BLaER1 (cell line): ENCODE results near the gene DDX31.

Experiments
- H3K27ac ChIP-seq: shearing (Covaris generic); formaldehyde crosslinking; 2 replicates; pipeline ENCODE4 v1.8.1; 2022
- H3K27me3 ChIP-seq: shearing (Covaris generic); formaldehyde crosslinking; 2 replicates; pipeline ENCODE4 v1.8.1; 2022
- H3K36me3 ChIP-seq: shearing (Covaris generic); formaldehyde crosslinking; 2 replicates; pipeline ENCODE4 v1.8.1; 2022
- H3K4me1 ChIP-seq: shearing (Covaris generic); formaldehyde crosslinking; 2 replicates; pipeline ENCODE4 v1.8.1; 2022
- H3K4me2 ChIP-seq: shearing (Covaris generic); formaldehyde crosslinking; 2 replicates; pipeline ENCODE4 v1.8.1; 2022
- H3K4me3 ChIP-seq: shearing (Covaris generic); formaldehyde crosslinking; 2 replicates; pipeline ENCODE4 v1.8.1; 2022
- H3K9ac ChIP-seq: shearing (Covaris generic); formaldehyde crosslinking; 2 replicates; pipeline ENCODE4 v1.8.1; 2022
- H3K9me3 ChIP-seq: shearing (Covaris generic); formaldehyde crosslinking; 2 replicates; pipeline ENCODE4 v1.8.1; 2022
- H4K20me1 ChIP-seq: shearing (Covaris generic); formaldehyde crosslinking; 2 replicates; pipeline ENCODE4 v1.8.1; 2022
- Cebpa-rat ChIP-seq: shearing (Covaris generic); IDR thresholded peaks from 2 replicates; pipeline ENCODE4 v1.8.1; 2022

DDX31 gene

DNA sequence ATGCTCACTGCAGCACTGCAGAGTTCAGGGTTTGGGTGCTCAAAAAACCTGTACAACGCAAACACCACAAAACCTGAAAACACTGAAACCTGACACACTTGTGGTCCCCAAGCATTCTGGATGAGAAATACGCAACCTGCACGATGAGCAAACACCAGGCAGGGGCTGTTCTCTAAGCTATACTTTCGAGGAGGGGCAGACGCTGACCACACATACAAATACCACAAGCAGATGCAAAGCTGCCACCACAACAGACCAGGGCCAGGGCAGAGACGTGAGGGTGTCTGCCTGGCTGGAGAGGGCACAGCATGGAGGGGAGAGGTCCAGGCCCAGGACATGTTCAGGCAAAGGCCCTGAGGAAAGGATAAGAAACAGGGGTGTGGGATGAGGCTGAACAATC, 64.4 kb downstream of the DDX31 start:
- peaks cover 28% of the 10 kb centered on the region for H3K4me1 ChIP-seq
- H4K20me1 ChIP-seq, result peaks cover 31% of the 10 kb centered on the region; the same call in 1 of the 2 replicates
- H3K27me3 ChIP-seq, result no peaks in the 10 kb centered on the region
- TF ChIP-seq Cebpa-rat, result no peak
- H3K4me2 ChIP-seq, result no peak overlapping the region
- no peak overlapping the region for H3K27ac ChIP-seq
- no peak overlapping the region for H3K4me3 ChIP-seq
- H3K9me3 ChIP-seq, result no peaks in the 10 kb centered on the region
- no peak overlapping the region for H3K9ac ChIP-seq
- peaks cover 85% of the 10 kb centered on the region for H3K36me3 ChIP-seq

DNA sequence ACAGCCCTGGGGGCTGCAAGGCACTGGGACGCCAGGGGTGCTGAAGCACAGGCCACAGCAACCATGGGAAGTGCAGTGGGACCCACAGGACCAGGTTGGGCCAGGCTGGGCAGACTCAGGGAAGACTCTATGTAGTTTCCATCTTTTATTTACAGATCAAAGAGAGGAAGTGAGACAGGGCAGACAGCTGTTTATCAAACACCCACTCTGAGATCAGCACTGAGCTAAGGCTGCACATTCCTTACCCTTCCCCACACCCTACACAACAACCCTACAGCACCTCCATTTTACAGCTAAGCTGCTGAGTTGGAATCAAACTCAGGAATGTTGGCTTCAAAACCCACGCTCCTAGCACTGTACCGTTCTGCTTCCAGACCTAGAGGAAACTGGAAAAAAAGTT, 67.6 kb downstream of the DDX31 start:
- H3K27me3 ChIP-seq, result no peaks in the 10 kb centered on the region
- no peak overlapping the region for H3K27ac ChIP-seq
- H3K4me3 ChIP-seq, result no peak overlapping the region
- no peak for TF ChIP-seq Cebpa-rat
- no peak overlapping the region for H3K9ac ChIP-seq
- no peaks in the 10 kb centered on the region for H3K9me3 ChIP-seq
- H3K36me3 ChIP-seq, result peaks cover 63% of the 10 kb centered on the region
- peaks cover 54% of the 10 kb centered on the region for H3K4me1 ChIP-seq
- H4K20me1 ChIP-seq, result peaks cover 43% of the 10 kb centered on the region
- H3K4me2 ChIP-seq, result peak overlapping the region; percentile 53

DNA sequence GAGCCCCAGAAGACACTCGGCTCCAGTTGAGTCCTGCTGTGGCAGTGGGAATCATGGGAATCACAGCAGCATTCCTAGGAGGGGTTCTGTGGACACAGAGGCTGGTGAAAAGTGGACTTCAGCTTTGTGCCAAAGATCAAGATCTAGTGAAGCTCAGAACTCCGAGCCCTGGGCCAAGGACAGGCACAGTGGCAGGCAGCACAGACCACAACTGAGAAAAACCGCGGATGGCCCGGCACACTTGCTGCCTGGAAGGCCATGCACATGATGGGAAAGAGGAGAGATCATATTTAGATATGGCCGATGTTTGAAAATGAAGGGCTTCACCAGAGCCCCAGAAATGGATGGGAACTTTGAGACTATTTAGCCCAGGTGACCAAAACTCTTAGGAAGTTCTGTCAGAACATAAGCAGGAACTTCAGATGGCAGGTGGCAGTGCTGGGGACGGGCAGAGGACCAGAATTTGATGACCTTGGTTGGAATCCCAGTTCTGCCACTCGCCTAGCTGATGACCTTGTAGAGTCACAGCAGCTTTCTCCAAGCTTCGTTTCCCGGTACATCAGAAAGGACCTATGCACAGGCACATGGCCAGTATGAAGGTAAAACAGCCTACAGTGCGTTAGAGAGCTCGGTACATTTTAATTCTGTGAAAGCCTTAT, 69.3 kb downstream of the DDX31 start:
- Histone ChIP-seq H3K9ac (no peak overlapping the region), H3K4me1 (peaks cover 69% of the 10 kb centered on the region), H3K27ac (no peak overlapping the region), H3K4me2 (no peak overlapping the region), H3K36me3 (peaks cover 51% of the 10 kb centered on the region), H3K4me3 (no peak overlapping the region), H4K20me1 (peaks cover 55% of the 10 kb centered on the region), H3K9me3 (no peaks in the 10 kb centered on the region), H3K27me3 (no peaks in the 10 kb centered on the region)
- TF ChIP-seq Cebpa-rat, result no peak

DNA sequence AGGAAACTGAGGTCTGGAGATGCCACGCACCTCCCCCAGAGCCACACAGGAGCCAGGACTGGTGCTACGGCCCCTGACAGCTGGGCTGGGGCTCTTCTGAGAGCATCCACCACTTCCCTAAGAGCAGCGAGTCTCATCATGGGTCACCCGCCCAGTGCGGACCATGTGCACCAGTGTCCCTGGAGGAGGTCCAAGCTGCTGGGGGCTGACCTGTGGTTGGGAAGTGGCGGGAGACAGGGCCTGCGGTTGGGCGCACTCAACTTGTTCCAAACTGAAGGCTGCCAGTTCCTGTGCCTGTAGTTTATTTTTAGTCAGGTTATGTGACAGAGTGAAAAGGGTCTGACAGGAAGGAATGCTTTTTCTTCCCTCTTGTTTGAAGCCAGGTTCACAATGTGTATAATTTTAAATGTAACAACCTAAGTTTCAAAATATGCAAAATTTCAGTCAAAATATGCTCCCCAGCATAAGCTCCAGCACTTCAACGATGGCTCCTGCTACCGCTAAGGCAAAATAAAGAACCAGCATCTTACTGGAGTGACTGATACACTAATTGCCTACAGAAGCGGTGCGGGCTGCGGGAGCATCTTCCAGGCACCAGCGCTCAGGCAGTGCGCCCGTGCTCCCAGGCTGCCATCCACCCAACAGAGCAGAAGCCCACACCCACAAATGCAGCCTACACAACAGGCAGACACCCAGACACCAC, 72.6 kb downstream of the DDX31 start:
- TF ChIP-seq Cebpa-rat, result no peak
- peak overlapping the region; percentile 78 for H3K4me2 ChIP-seq
- peaks cover 55% of the 10 kb centered on the region for H3K36me3 ChIP-seq
- H3K4me1 ChIP-seq, result peaks cover 47% of the 10 kb centered on the region
- H3K27ac ChIP-seq, result peak overlapping the region; percentile 51
- H3K9ac ChIP-seq, result no peak overlapping the region; the same call in 1 of the 2 replicates
- peak overlapping the region; percentile 45; the same call in 1 of the 2 replicates for H3K4me3 ChIP-seq
- peaks cover 64% of the 10 kb centered on the region for H4K20me1 ChIP-seq
- H3K27me3 ChIP-seq, result peaks cover 11% of the 10 kb centered on the region
- no peaks in the 10 kb centered on the region for H3K9me3 ChIP-seq

DNA sequence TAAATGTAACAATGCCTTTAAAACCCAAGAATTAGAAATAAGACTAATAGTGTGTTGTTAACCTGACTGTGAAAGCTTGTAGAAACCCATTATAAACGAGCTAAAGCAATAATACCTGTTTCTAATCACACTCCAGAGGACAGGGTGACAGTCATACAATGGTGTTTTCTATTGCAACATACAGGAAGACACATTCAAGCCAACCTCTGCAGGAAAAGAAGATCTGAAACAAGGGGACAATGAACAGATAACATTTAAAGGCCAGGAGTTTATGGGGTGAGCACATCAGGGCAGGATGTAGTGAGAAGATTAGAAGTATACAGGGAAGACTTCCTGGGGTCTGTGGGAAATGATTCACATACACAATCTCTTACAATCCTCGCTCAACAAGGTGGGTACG, 73.6 kb downstream of the DDX31 start:
- Histone ChIP-seq H3K4me1 (peaks cover 41% of the 10 kb centered on the region), H3K9ac (no peak overlapping the region)
- TF ChIP-seq Cebpa-rat, result peak; percentile 31; the same call in 1 of the 2 replicates

DNA sequence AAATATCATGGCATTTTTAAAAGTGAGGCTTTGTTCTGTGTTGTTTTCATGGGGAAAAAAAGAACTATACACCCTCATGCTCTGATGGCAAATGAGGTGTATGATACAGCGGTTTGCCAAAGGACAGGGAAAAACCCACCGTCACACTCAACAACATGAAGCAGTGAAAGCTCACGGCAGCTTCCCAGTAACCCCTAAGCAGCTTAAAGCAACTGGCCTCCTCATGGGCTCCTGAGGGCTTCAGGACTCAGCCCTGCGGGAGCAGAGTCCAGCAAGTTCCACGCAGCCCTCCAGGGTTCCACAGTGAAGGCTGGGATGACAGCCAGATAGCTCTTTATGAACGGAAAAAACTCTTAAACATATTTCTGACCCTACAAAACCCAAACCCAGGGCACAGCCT, 74.5 kb downstream of the DDX31 start:
- H3K4me2 ChIP-seq, result no peak overlapping the region
- peaks cover 30% of the 10 kb centered on the region for H3K27me3 ChIP-seq
- TF ChIP-seq Cebpa-rat, result no peak
- H3K27ac ChIP-seq, result no peak overlapping the region
- peaks cover 41% of the 10 kb centered on the region for H3K4me1 ChIP-seq
- H3K9me3 ChIP-seq, result no peaks in the 10 kb centered on the region
- H4K20me1 ChIP-seq, result peaks cover 78% of the 10 kb centered on the region
- H3K4me3 ChIP-seq, result no peak overlapping the region
- H3K9ac ChIP-seq, result no peak overlapping the region
- H3K36me3 ChIP-seq, result peaks cover 38% of the 10 kb centered on the region

More for the DNA sequence above, 73.6 kb downstream of the DDX31 start:
- Histone ChIP-seq H4K20me1 (peaks cover 69% of the 10 kb centered on the region), H3K4me3 (no peak overlapping the region), H3K27ac (peak overlapping the region; percentile 51; the same call in 1 of the 2 replicates), H3K27me3 (peaks cover 21% of the 10 kb centered on the region), H3K36me3 (peaks cover 47% of the 10 kb centered on the region), H3K9me3 (no peaks in the 10 kb centered on the region), H3K4me2 (peak overlapping the region; percentile 78)

DNA sequence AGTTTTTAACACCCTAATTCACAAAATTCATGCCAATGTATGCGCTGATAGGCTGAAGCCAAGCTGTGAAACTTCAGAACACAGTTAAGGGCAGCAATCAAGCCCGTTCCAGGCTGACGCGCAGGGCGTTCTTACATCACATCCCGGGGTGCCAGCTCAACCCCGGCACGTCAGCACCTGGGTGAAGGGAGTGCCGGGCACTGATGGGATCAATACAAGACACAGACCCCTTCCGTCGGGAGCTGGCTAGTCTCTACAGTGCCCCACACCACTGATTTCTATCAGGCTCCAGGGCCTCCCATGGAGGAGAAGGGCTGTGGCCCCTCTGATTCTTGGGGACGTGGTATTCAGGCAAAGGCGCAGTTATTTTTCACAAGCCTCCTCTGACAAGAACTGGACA, 75.4 kb downstream of the DDX31 start:
- H3K4me1 ChIP-seq, result peaks cover 37% of the 10 kb centered on the region
- no peak overlapping the region for H3K9ac ChIP-seq
- TF ChIP-seq Cebpa-rat, result no peak
- H3K4me3 ChIP-seq, result no peak overlapping the region
- peaks cover 39% of the 10 kb centered on the region for H3K27me3 ChIP-seq
- H3K27ac ChIP-seq, result no peak overlapping the region
- H4K20me1 ChIP-seq, result peaks cover 86% of the 10 kb centered on the region
- H3K4me2 ChIP-seq, result no peak overlapping the region
- H3K9me3 ChIP-seq, result no peaks in the 10 kb centered on the region
- H3K36me3 ChIP-seq, result peaks cover 29% of the 10 kb centered on the region

DNA sequence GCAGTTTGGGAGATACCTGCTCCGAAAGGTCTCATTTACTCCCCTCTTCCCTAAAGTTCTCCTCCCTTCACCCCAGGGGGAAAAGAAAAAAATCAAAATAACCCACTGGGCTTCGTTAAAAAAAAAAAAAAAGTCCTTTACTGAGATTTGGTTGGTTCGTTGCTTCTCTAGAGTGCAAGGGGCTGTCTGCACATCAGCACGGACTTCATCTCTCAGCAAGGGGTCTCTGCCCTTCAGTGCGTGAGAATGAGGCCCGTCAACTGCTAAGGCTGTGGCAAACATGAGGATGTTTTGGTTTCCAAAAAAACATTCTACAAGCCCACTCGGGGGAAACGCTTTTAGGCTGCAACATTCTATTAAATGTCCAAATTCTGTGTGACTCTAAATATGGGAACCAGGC, 77.3 kb downstream of the DDX31 start:
- Histone ChIP-seq H3K27ac (no peak overlapping the region), H3K4me1 (peaks cover 18% of the 10 kb centered on the region), H3K27me3 (peaks cover 59% of the 10 kb centered on the region), H3K9me3 (no peaks in the 10 kb centered on the region; the same call in 1 of the 2 replicates), H3K4me3 (no peak overlapping the region), H4K20me1 (peaks cover 95% of the 10 kb centered on the region), H3K9ac (no peak overlapping the region), H3K36me3 (peaks cover 29% of the 10 kb centered on the region), H3K4me2 (no peak overlapping the region)
- TF ChIP-seq Cebpa-rat, result no peak

DNA sequence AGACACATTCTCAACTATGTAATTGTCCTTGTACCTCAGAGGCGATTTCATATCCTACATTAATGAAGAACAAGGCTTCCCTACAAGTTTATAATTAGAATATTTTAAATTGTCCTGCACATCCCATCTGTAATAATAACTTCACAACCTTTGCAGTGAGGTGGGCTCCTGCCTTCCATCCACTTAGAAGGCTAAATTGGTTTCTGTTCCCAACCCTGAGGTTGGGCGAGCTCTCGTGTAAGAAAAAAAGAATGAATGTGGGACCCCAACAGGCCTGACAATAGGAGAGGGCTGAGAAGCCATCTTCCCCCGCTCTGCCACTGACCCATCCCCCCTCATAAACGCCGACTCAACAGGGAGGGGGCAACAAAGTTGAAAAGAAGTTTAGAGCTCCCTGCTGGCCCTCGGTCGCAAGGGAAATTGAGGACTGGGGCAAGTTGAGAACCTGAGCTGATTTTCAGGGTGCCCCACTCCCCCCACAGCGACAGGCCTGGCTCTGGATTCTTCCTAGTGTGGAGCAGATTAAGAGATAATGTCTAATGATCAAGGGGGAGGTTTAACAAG, 78.0 kb downstream of the DDX31 start:
- TF ChIP-seq Cebpa-rat, result no peak
- no peak overlapping the region for H3K4me2 ChIP-seq
- H3K9me3 ChIP-seq, result no peaks in the 10 kb centered on the region; the same call in 1 of the 2 replicates
- no peak overlapping the region for H3K9ac ChIP-seq
- peaks cover 11% of the 10 kb centered on the region for H3K4me1 ChIP-seq
- peaks cover 95% of the 10 kb centered on the region for H4K20me1 ChIP-seq
- H3K36me3 ChIP-seq, result peaks cover 29% of the 10 kb centered on the region
- no peak overlapping the region for H3K4me3 ChIP-seq
- no peak overlapping the region for H3K27ac ChIP-seq
- peaks cover 65% of the 10 kb centered on the region for H3K27me3 ChIP-seq

DNA sequence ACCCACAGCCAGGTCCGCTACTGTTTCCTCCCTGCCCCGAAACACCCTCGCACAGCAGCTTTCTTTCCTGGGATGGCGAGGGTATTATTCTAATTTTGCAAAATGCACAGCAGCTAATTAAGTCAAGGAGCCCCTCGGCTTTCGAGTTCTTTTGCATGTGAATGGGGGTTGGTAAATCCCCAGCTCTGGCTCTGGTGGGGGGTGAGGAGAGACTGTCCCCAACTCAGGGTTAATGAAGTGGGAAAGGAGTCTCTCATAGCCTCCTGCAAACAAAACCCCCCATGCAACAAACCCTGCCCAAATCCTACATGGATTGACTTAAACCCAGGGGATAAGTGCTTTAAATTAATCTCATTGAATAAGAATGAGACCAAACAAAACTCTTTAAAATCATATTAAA, 78.5 kb downstream of the DDX31 start:
- TF ChIP-seq Cebpa-rat, result no peak
- H3K27ac ChIP-seq, result no peak overlapping the region
- peaks cover 6% of the 10 kb centered on the region for H3K4me1 ChIP-seq
- no peak overlapping the region for H3K9ac ChIP-seq
- peaks cover 26% of the 10 kb centered on the region for H3K36me3 ChIP-seq
- peaks cover 71% of the 10 kb centered on the region for H3K27me3 ChIP-seq
- H3K9me3 ChIP-seq, result no peaks in the 10 kb centered on the region; the same call in 1 of the 2 replicates
- peaks cover 95% of the 10 kb centered on the region for H4K20me1 ChIP-seq
- H3K4me2 ChIP-seq, result no peak overlapping the region
- no peak overlapping the region for H3K4me3 ChIP-seq
